GM12873 (cell line): ENCODE measurements around the gene GMDS.

Source experiments
- CTCF ChIP-seq: IDR thresholded peaks from 2 replicates; pipeline ENCODE4 v1.5.1; 2012; ENCODE audit warnings: low read depth, mild to moderate bottlenecking, moderate library complexity, low read length, control low read depth; ENCODE audit not compliant: insufficient read depth; ENCODE audit errors: missing control alignments

GMDS gene

GRCh38 chr6:1838604-1839213, 406.7 kb downstream of the GMDS start:
- TF ChIP-seq CTCF = no peak

DNA sequence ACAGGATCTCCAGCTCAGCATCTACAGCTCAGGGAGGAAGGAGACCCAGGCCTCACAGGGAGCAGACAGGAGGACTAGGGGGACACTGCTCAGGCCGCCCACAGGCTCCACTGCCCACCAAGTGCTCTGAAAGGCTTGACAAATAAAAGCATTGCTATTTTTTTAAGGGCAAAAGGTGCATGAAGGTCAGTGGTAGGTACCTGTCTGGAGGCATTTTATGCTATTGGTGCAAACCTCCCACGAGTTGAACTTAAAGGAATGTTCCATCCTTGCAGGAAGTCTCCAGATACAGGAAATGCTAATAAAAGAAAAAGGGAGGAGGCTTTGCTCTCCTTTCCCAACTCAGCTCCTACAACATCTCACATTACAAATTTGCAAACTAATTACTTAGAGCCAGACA, 407.6 kb downstream of the GMDS start:
- no peak for TF ChIP-seq CTCF

- TF ChIP-seq CTCF = no peak
These were observed 408.7 kb downstream of the GMDS start for GRCh38 chr6:1836690-1837089.

GRCh38 chr6:1834646-1835516, 410.5 kb downstream of the GMDS start:
- TF ChIP-seq CTCF = no peak

DNA sequence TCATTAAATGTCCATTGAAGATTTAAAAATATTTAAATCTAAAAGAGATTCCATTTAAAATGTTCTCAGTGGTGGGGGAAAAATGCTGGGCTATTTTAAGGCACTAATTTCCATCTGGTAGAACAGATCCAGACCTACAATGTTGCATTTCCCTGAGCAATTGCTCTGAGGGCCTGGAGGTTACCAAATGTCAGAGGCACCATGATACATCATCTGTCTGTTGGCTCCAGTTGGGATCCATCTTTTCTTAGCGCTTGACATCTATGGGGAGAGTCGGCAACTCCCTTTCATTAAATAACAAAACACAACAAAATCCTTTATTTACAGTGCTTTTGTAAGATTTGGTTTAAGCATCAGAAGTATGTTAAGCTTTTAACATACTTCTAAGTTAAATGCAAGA, 411.2 kb downstream of the GMDS start:
- TF ChIP-seq CTCF = no peak

- no peak for TF ChIP-seq CTCF
These were observed 412.3 kb downstream of the GMDS start for GRCh38 chr6:1832844-1833787.

DNA sequence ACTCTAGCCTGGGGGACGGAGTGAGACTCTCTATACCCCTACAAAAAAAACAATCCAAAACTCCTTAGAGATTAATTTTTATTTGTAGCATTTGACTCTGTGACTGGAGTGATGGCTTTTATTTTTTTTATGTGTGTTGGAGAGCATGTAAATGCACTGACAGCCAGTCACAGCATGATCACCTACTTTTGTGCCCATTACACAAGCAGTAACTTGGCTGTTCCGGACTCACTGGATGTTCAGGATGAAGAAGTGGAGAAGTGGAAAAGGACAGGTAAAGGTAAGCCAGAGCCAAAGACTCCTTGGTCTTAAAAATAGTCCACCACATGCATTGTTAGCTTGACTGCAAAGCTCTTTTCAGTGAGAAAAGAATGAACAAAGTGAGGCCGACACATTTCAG, 413.0 kb downstream of the GMDS start:
- TF ChIP-seq CTCF = no peak
